Spleen (tissue), 11 donors: ENCODE measurements around the gene CRTC2. TPM values are rescaled to one million over a fixed set of nuclear protein-coding genes. Genes with fewer than 3 reads are reported as not detected.

ENCODE experiments used
- DNase-seq: peaks from one replicate; pipeline ENCODE4 v3.0.0-alpha.2; 2020
- H3K27ac ChIP-seq, 8 donors: fragments of 200-600 bp; sonication (generic) in 7 of 8; 1 replicate in 4 of 8; 2 replicates in 4 of 8; pipeline versions ENCODE4 v1.5.0 to v1.8.0; 2016 to 2021; ENCODE audit warnings: inconsistent platforms in 4 of 8, mild to moderate bottlenecking in 4 of 8, moderate library complexity in 1 of 8
- H3K27me3 ChIP-seq, 7 donors: fragments of 200-600 bp; sonication (generic) in 6 of 7; replicated peaks in 1 of 7; 1 replicate in 4 of 7; 2 replicates in 3 of 7; pipeline versions ENCODE4 v1.5.0 to v1.8.0; 2016 to 2021; ENCODE audit warnings: inconsistent platforms in 3 of 7, mild to moderate bottlenecking in 1 of 7
- H3K36me3 ChIP-seq, 6 donors: fragments of 200-600 bp; sonication (generic) in 5 of 6; 1 replicate in 4 of 6; 2 replicates in 2 of 6; pipeline versions ENCODE4 v1.5.0 to v1.8.0; 2016 to 2021; ENCODE audit warnings: inconsistent platforms in 2 of 6
- H3K4me1 ChIP-seq, 6 donors: fragments of 200-600 bp; sonication (generic) in 5 of 6; 1 replicate in 3 of 6; 2 replicates in 3 of 6; pipeline versions ENCODE4 v1.5.0 to v1.8.0; 2016 to 2021; ENCODE audit warnings: inconsistent platforms in 3 of 6
- H3K4me3 ChIP-seq, 8 donors: fragments of 200-600 bp; sonication (generic) in 7 of 8; 1 replicate in 4 of 8; 2 replicates in 4 of 8; pipeline versions ENCODE4 v1.5.0 to v1.8.0; 2016 to 2021; ENCODE audit warnings: inconsistent platforms in 4 of 8, mild to moderate bottlenecking in 4 of 8, moderate library complexity in 2 of 8
- H3K9me3 ChIP-seq, 8 donors: fragments of 200-600 bp; sonication (generic) in 7 of 8; 1 replicate in 4 of 8; 2 replicates in 4 of 8; pipeline versions ENCODE4 v1.5.0 to v1.8.0; 2016 to 2021; ENCODE audit warnings: inconsistent platforms in 4 of 8
- CTCF ChIP-seq, 11 experiments: fragments of 200-600 bp in 7 of 11; fragments of 450-650 bp in 4 of 11; sonication (generic) in 4 of 11; IDR thresholded peaks in 8 of 11; conservative IDR thresholded peaks in 3 of 11; 1 replicate in 7 of 11; 2 replicates in 4 of 11; pipeline versions ENCODE4 v1.4.0 to v1.8.0; 2016 to 2021; ENCODE audit warnings: antibody characterized with exemption in 11 of 11, inconsistent platforms in 4 of 11, mild to moderate bottlenecking in 1 of 11
- POLR2A ChIP-seq, 3 donors: fragments of 450-650 bp; IDR thresholded peaks; one replicate each; pipeline ENCODE4 v1.5.1; 2017; ENCODE audit warnings: antibody characterized with exemption in 3 of 3, mild to moderate bottlenecking in 1 of 3
- POLR2AphosphoS5 ChIP-seq, 3 donors: sonication (generic); formaldehyde crosslinking; IDR thresholded peaks; one replicate each; pipeline ENCODE4 v1.5.1; 2017; ENCODE audit warnings: antibody characterized with exemption in 3 of 3
- WGBS, 5 donors: extraction: QIAGEN DNeasy Blood & Tissue Kit in 3 of 5; methylation state at CpG; one replicate each; pipeline versions ENCODE4 v1.1.5 to v1.1.7; 2013 to 2018; 5-methylcytosine and 5-hydroxymethylcytosine counted together
- intact Hi-C: fragments of 100-400 bp; cut with DNase I; formaldehyde crosslinking; loops from one replicate; pipeline ENCODE4 v1.15.0; 2023; ENCODE audit warnings: low total_unique reads
- polyA plus RNA-seq, 3 donors: library from polyadenylated mRNA; stranded (reverse); fragments of 200-250 nt; gene quantifications; one replicate each; pipeline ENCODE4 v1.2.1, GENCODE V29; 2013
- total RNA-seq, 7 donors: library from RNA; depleted of rRNA in 3 of 7; stranded (reverse); fragments of >200 nt in 3 of 7; fragmentation: NEBNext Ultra II Directional in 4 of 7; extraction: Animal tissue kit (Norgen Biotek cat#: 25700) in 4 of 7; gene quantifications; one replicate each; pipeline versions ENCODE4 v1.1.0 to v1.2.1, GENCODE V29; 2016 to 2021
- donor health status: healthy with polysubstance abuse.
- donor health status: DM: no; HTN: no; CAD: no; lungs with moderate emphysema.
- donor health status: DM: no; HTN: no; CAD: no.
- donor health status: Bipolar disorder and iron deficiency.
- donor health status: healthy.
- donor health status: DM: no; HTN: no; CAD: no.
- donor health status: DM: yes; HTN: yes; CAD: no.

CRTC2 gene
- total and polyA plus RNA-seq, 10 donors: 34.8 to 80.1 (median 69.5) TPM

GRCh38 chr1:153951183-153951582, 7.2 kb downstream of the CRTC2 start:
- Histone ChIP-seq H3K27me3 (no peaks in the 10 kb centered on the region), H3K36me3 (peaks cover 0 to 82% (median 72%) of the 10 kb centered on the region in 6 donors), H3K9me3 (no peaks in the 10 kb centered on the region), H3K4me1 (peaks cover 19 to 80% (median 37%) of the 10 kb centered on the region in 6 donors), H3K27ac (peak overlapping the region in 1 of 8 donors; percentile 27), H3K4me3 (no peak overlapping the region)
- no peak for DNase-seq
- TF ChIP-seq POLR2AphosphoS5 (IDR thresholded peaks at IDR 0.05) (peak in 1 of 3 donors; percentile 12), POLR2A (IDR thresholded peaks at IDR 0.05) (no peak), CTCF (IDR thresholded peaks at IDR 0.05 in 8 of 11, conservative IDR thresholded peaks at IDR 0.05 in 3 of 11) (no peak)
- WGBS, 5 donors: 90 to 96% (median 91%) methylated on average over 11 of the region's 11 CpGs
- intact Hi-C loops: no loop called here

- Histone ChIP-seq H3K27ac (peak within 1 kb of the TSS; percentile 96 to 100 (median 99)), H3K27me3 (no peaks in the 10 kb centered on the region), H3K4me3 (peak within 1 kb of the TSS; percentile 74 to 99 (median 90)), H3K4me1 (peaks cover 14 to 86% (median 48%) of the 10 kb centered on the region in 6 donors), H3K9me3 (no peaks in the 10 kb centered on the region), H3K36me3 (peaks cover 0 to 73% (median 64%) of the 10 kb centered on the region in 6 donors)
- TF ChIP-seq POLR2A (IDR thresholded peaks at IDR 0.05) (no peak), POLR2AphosphoS5 (IDR thresholded peaks at IDR 0.05) (peak; percentile 76 to 89 (median 79)), CTCF (IDR thresholded peaks at IDR 0.05 in 8 of 11, conservative IDR thresholded peaks at IDR 0.05 in 3 of 11) (peak; percentile 92 to 99 (median 97))
- peak; percentile 96 for DNase-seq
- WGBS, 5 donors: 6 to 12% (median 11%) methylated on average over 16 to 28 of the region's 28 CpGs
- intact Hi-C loops: no loop called here
Measured at GRCh38 chr1:153946622-153947241, 11.7 kb downstream of the CRTC2 start, which contains the start of gene DENND4B. TSS of gene DENND4B (minus strand) at chr1:153946718. CDS start at chr1:153944374, 2,344 bp downstream.

- intact Hi-C loops: no loop called here
- H3K27ac ChIP-seq: peak overlapping the region; percentile 96 to 100 (median 99)
- H3K4me3 ChIP-seq: peak overlapping the region; percentile 74 to 99 (median 90)
- H3K4me1 ChIP-seq: peaks cover 14 to 93% (median 49%) of the 10 kb centered on the region in 6 donors
- no peaks in the 10 kb centered on the region for H3K27me3 ChIP-seq
- DNase-seq: peak; percentile 99
- peaks cover 0 to 73% (median 64%) of the 10 kb centered on the region in 6 donors for H3K36me3 ChIP-seq
- no peaks in the 10 kb centered on the region for H3K9me3 ChIP-seq
- WGBS, 5 donors: 0 to 1% (median 0%) methylated on average over 18 to 95 of the region's 95 CpGs
- peak; percentile 93 to 97 (median 94) for TF ChIP-seq POLR2AphosphoS5 (IDR thresholded peaks at IDR 0.05)
- TF ChIP-seq POLR2A (IDR thresholded peaks at IDR 0.05): peak in 2 of 3 donors; percentile 14 to 20
- no peak for TF ChIP-seq CTCF (IDR thresholded peaks at IDR 0.05 in 8 of 11, conservative IDR thresholded peaks at IDR 0.05 in 3 of 11)
Measured at GRCh38 chr1:153945795-153946621, 12.4 kb downstream of the CRTC2 start.
